ENCODE measurements around the gene NEGR1. TPM values are rescaled to one million over a fixed set of nuclear protein-coding genes. Genes with fewer than 3 reads are reported as not detected.

Gene NEGR1
- total RNA-seq, 1 experiment from 2014 or later: 0.44 TPM

- no peak overlapping the region for H3K4me3 ChIP-seq
- no peak for DNase-seq
- ChIA-PET CTCF (no interaction called here), POLR2A (ENCODE audit: unreplicated experiment) (no interaction called here)
- H3F3A ChIP-seq (ENCODE audit: insufficient read depth, low read depth): no peaks in the 10 kb centered on the region
- no peak overlapping the region for H3K27ac ChIP-seq
- no peaks in the 10 kb centered on the region for H3K9me3 ChIP-seq (ENCODE audit: insufficient read depth, low read depth)
- H2AFZ ChIP-seq: no peak overlapping the region
- H3K9me2 ChIP-seq (ENCODE audit: insufficient read depth): no peaks in the 10 kb centered on the region
- no TSS peak for BruUV-seq (replicated peaks)
- H3K27me3 ChIP-seq (ENCODE audit: insufficient read depth, low read depth): no peaks in the 10 kb centered on the region
- TF ChIP-seq, protein P1, sequence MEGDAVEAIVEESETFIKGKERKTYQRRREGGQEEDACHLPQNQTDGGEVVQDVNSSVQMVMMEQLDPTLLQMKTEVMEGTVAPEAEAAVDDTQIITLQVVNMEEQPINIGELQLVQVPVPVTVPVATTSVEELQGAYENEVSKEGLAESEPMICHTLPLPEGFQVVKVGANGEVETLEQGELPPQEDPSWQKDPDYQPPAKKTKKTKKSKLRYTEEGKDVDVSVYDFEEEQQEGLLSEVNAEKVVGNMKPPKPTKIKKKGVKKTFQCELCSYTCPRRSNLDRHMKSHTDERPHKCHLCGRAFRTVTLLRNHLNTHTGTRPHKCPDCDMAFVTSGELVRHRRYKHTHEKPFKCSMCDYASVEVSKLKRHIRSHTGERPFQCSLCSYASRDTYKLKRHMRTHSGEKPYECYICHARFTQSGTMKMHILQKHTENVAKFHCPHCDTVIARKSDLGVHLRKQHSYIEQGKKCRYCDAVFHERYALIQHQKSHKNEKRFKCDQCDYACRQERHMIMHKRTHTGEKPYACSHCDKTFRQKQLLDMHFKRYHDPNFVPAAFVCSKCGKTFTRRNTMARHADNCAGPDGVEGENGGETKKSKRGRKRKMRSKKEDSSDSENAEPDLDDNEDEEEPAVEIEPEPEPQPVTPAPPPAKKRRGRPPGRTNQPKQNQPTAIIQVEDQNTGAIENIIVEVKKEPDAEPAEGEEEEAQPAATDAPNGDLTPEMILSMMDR (conservative IDR thresholded peaks at IDR 0.05): no peak
- no peak for TF ChIP-seq EZH2 (IDR thresholded peaks at IDR 0.05; ENCODE audit: low read depth)
- no peaks in the 10 kb centered on the region for H3K4me1 ChIP-seq (replicated peaks; ENCODE audit: insufficient read depth)
- intact Hi-C loops (cut with micrococcal nuclease; ENCODE audit: unreplicated experiment): no loop called here
- H3K79me2 ChIP-seq (ENCODE audit: low read depth): no peaks in the 10 kb centered on the region
- no peak overlapping the region for H3K4me2 ChIP-seq
- H3K36me3 ChIP-seq (ENCODE audit: low read depth): no peaks in the 10 kb centered on the region
- no peaks in the 10 kb centered on the region for H4K20me1 ChIP-seq (ENCODE audit: insufficient read depth)
Observed at GRCh38 chr1:71836904-71837303, 445.4 kb downstream of the NEGR1 start.

- Histone ChIP-seq H2AFZ (no peak overlapping the region), H4K20me1 (ENCODE audit: insufficient read depth) (no peaks in the 10 kb centered on the region), H3K79me2 (ENCODE audit: low read depth) (no peaks in the 10 kb centered on the region), H3K27ac (no peak overlapping the region), H3F3A (ENCODE audit: insufficient read depth, low read depth) (no peaks in the 10 kb centered on the region), H3K4me3 (no peak overlapping the region), H3K27me3 (ENCODE audit: insufficient read depth, low read depth) (no peaks in the 10 kb centered on the region), H3K4me2 (no peak overlapping the region), H3K36me3 (ENCODE audit: low read depth) (no peaks in the 10 kb centered on the region), H3K9me3 (ENCODE audit: insufficient read depth, low read depth) (no peaks in the 10 kb centered on the region), H3K9me2 (ENCODE audit: insufficient read depth) (no peaks in the 10 kb centered on the region), H3K4me1 (replicated peaks; ENCODE audit: insufficient read depth) (no peaks in the 10 kb centered on the region)
- no peak for DNase-seq
- CTCF ChIA-PET: no interaction called here
- TF ChIP-seq, protein P1 (conservative IDR thresholded peaks at IDR 0.05): no peak
- TF ChIP-seq EZH2 (IDR thresholded peaks at IDR 0.05; ENCODE audit: low read depth): no peak
- BruUV-seq (replicated peaks): no TSS peak
- POLR2A ChIA-PET (ENCODE audit: unreplicated experiment): no interaction called here
- intact Hi-C loops (cut with micrococcal nuclease; ENCODE audit: unreplicated experiment): no loop called here
Observed at GRCh38 chr1:71835442-71835813, 446.9 kb downstream of the NEGR1 start.

DNA sequence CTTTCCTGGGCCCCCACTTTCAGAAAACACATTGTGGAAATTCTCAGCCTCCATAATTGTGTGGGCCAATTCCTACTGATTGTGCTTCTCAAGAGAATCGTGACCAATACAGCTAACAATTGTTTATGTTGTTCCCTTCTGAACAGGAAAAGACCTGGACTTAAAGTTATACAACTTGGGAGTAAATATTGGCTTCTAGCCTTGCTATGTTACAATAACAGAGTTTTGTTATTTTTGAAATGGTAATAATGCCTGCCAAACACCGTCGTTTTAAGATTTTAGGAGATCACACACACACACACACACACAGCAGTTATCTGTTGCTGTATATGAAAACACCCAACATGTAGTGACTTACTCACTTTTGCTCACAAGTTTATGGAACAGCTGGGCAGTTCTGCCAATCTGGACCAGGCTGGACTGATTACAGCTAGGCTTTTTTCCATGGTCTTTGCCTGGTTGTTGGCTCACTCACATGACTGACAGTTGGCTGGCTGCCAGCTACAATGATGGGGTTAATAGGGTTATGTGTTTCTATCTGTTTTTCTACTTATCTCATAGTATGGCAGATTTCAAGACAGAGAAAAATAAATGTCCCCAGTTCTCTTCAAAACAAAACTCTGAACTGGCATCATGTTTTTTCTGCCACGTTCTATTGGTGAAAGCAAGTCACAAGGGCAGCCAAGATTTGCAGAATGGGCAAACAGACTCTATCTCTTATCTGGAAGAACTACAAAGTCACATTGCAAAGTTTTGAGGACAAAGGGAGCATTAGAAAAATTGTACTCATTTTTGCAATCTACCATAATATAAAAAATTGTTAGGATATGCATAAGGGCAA lies 447.5 kb downstream of the NEGR1 start:
- no peaks in the 10 kb centered on the region for H3K79me2 ChIP-seq (ENCODE audit: low read depth)
- intact Hi-C loops (cut with micrococcal nuclease; ENCODE audit: unreplicated experiment): no loop called here
- no peaks in the 10 kb centered on the region for H3K9me3 ChIP-seq (ENCODE audit: insufficient read depth, low read depth)
- H3K4me1 ChIP-seq (replicated peaks; ENCODE audit: insufficient read depth): no peaks in the 10 kb centered on the region
- no peaks in the 10 kb centered on the region for H3F3A ChIP-seq (ENCODE audit: insufficient read depth, low read depth)
- POLR2A ChIA-PET (ENCODE audit: unreplicated experiment): no interaction called here
- H3K36me3 ChIP-seq (ENCODE audit: low read depth): no peaks in the 10 kb centered on the region
- H4K20me1 ChIP-seq (ENCODE audit: insufficient read depth): no peaks in the 10 kb centered on the region
- no peaks in the 10 kb centered on the region for H3K27me3 ChIP-seq (ENCODE audit: insufficient read depth, low read depth)
- TF ChIP-seq, protein P1 (conservative IDR thresholded peaks at IDR 0.05): no peak
- H3K4me3 ChIP-seq: no peak overlapping the region
- DNase-seq: no peak
- no peak overlapping the region for H2AFZ ChIP-seq
- CTCF ChIA-PET: no interaction called here
- H3K27ac ChIP-seq: no peak overlapping the region
- no TSS peak for BruUV-seq (replicated peaks)
- no peak overlapping the region for H3K4me2 ChIP-seq
- H3K9me2 ChIP-seq (ENCODE audit: insufficient read depth): no peaks in the 10 kb centered on the region

All from PC-9 (cell line).